ENCODE data around the gene KLHDC7B.
"Not testable (repeated sequence)": the region's sequence is repeated elsewhere in the genome, so short reads cannot be mapped to it uniquely, and the experiment has no call there.

The KLHDC7B gene

GRCh38 chr22:50529897-50530579 is 15.7 kb upstream of the KLHDC7B start, which contains the start of gene TYMP:
TSS of gene TYMP (minus strand) at chr22:50530012. CDS start at chr22:50529709, 303 bp downstream.
- DNase-seq = peak; percentile 71

- no peak for DNase-seq
Measured at GRCh38 chr22:50530580-50530876, 15.2 kb upstream of the KLHDC7B start.

DNA sequence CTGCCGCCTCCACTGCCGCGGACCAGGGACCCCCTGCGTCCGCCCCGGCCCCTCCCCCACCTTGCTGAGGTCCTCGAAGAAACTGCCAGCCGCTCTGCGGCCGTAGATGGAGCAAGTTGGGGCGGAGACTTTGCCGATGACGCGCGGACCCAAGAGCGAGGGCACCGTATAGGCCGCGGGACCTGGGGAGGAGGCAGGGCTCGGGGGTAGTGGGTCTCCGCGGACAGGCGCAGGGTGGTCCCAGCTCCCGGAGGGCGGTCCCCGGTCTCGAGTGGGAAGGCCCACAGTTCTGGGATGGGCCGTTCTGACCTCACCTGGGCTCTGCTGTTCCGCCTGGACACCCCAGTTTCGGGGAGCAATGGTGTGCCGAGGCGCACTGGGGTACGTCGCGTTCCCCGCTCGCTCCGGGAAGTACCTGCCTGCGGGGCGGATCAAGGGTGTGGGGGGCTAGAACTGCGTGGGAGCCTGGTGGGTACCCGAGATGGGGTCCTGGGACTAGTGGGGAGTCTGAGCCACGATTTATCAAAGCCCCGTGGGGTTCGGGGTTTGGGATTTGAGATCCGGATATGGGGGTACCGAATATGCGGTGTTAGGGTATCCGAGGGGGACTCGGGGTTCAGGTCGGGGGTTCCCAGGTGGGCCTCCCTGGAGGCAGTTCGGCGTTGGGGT is 14.7 kb upstream of the KLHDC7B start:
- DNase-seq = peak; percentile 85

GRCh38 chr22:50531546-50531961 is 14.1 kb upstream of the KLHDC7B start:
- DNase-seq = peak; percentile 69

DNA sequence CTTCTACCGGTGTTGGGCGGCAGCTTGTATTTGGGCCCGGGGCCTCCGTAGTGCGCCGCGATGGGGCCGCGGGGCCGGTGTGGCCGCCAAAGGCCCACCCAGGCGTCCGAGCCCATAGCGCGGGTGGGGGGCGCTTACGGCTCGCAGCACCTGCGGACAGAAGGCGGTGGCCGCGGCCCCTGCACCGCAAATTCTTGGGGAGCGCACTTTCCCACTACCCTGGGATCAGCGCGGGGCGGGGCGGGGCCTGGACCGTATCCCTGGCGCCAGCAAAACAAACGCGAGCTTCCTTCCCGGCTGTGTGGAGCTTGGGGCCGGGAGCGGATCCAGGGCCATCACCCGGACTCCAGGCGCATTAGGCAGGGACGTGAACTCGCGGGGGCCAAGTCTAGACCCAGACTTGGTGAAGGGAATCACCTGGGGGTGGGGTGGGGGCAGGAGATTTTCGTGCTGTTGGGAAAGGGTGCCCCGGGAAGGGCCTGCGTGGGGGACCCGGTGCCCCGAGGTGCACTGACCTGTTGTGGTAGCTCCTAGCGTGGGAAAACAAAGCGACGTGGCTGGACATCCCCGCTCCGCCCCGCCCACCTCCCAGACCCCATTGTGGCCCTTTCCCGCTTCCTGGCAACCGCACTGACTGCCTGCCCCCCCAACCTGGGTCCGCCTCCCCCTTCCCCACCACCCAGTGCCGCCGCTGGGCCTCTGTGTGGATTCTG is 13.6 kb upstream of the KLHDC7B start:
- no peak for DNase-seq

DNA sequence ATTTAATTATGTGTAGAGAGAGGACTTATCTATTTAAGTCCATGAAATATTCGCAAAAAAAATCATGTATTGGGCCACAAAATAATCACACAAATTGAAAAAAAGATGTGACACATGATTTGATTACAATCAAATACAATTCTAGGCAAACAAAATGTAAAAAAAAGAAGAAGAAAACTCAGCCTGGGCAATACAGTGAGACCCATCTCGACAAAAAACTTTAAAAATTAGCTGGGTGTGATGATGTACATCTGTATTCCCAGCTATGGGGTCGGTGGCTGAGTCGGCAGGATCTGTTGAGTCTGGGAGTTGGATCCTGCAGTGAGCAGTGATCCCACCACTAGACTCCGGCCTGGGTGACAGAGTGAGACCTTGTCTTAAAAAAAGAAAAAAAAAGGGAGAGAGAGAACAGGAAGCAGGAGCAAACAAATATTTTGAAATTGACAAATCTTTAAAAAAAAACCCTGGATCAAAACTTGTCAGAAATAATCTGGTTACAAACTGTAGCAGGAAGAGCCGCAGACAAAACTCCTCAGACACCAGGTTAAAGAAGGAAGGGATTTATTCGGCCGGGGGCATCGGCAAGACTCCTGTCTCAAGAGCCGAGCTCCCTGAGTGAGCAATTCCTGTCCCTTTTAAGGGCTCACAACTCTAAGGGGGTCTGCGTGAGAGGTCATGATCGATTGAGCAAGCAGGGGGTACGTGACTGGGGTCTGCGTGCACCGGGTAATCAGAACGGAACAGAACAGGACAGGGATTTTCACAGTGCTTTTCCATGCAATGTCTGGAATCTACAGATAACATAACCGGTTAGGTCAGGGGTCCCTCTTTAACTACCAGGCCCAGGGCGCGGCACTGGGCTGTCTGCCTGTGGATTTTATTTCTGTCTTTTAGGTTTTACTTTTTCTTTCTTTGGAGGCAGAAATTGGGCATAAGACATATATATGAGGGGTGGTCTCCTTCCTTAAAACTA is 12.6 kb upstream of the KLHDC7B start:
- no peak for DNase-seq

- DNase-seq = not testable (repeated sequence)
Measured at GRCh38 chr22:50533856-50534711, 11.6 kb upstream of the KLHDC7B start.

DNA sequence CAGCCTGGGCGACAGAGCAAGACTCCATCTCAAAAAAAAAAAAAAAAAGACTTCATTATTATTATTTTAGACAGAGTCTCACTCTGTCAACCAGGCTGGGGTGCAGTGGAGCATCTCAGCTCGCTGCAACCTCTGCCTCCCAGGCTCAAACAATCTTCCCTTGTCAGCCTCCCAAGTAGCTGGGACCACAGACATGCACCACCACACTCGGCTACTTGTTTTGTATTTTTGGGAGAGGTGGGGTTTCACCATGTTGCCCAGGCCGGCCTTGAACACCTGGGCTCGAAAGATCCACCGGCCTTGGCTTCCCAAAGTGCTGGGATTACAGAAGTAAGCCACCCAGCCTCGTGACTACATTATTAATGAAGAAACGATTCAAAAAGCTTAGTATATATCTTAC is 10.6 kb upstream of the KLHDC7B start:
- DNase-seq = no peak

- no peak for DNase-seq
Measured at GRCh38 chr22:50536226-50536625, 9.5 kb upstream of the KLHDC7B start.

DNA sequence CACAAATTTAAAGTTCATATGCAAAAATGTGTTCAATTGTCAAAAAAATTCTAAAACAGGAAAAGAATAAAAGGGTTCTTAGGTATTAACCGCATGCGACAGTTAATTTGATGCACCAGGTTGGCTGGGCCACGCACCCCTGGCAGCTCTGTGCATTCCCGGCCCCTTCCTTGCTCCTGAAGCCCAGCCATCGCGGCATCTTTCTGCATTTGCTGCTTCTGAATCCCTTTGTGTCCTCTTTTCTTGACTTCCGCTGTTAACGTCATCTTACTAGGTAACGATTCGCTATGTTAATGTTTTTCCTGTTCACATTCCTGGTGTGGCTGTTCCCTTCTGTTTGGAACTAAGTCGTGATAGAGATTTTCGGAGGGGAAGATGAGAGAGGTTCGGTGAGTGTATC is 7.9 kb upstream of the KLHDC7B start:
- DNase-seq = no peak

- no peak for DNase-seq
Measured at GRCh38 chr22:50540381-50540780, 5.3 kb upstream of the KLHDC7B start.

DNA sequence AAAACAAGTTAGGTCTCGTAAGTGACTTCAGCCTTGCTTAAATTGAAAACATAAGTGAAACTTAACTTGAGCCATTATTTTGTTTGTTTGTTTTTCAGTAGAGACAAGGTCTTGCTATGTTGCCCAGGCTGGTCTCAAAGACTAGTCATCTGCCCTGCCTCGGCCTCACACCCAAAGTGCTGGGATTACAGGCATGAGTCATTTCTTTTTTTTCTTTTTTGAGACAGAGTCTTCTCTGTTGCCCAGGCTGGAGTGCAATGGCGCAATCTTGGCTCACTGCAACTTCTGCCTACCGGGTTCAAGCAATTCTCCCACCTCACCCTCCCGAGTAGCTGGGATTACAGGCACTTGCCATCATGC is 4.1 kb upstream of the KLHDC7B start:
- DNase-seq = peak; percentile 16

DNA sequence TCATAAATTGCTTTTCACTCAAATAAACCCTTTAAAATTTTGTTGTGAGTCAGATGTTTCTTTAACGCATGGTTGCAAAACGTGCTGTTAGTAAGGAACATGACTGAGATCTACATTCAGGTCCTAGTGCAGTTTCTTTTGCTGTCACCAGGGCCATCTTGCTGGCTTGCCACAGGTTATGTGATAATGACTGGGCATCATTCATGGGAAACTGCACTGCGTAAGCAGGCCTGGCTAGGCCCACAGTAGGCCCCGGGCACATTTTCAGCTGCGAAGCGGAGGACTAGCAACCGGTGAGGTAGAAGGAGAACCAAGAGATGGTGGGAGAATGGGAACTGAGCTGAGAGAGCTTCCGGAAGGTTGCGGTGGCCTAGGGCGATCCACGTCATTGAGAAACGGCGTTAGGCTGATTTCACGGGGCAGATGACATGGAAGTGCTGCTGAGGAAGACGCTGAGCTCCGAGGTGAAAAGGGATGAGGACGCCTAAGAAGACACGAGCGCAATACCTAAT is 3.2 kb upstream of the KLHDC7B start:
- DNase-seq = peak; percentile 16

- DNase-seq = peak; percentile 77
Measured at GRCh38 chr22:50544078-50544745, 1.5 kb upstream of the KLHDC7B start.

DNA sequence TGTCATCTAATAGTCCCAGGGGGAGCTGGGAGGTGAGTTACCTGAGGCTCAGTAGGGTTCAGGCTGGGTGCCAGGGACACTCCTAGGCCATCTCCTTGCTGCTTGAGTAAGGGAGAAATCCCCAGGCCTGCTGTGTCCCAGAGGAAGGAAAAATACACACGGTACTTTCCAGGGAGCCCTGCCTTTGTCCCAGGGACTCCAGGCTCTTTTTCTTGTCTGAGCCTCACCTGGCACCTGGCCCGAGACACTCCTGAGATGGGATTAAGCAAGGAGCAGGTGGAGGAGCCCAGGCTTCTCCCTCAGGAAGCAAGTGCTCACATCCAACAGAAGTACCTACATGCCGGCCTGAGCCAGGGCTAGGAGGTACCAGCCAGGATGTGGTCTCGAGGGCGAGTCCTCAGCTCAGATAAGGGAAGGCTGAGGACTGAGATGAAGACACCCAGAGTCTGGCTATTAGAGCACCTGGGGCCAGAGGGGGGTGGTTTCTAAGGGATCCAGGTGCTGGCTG is 899 bp upstream of the KLHDC7B start:
- no peak for DNase-seq

- DNase-seq = no peak
Measured at GRCh38 chr22:50546326-50547262, 895 bp downstream of the KLHDC7B start.

- no peak for DNase-seq
Measured at GRCh38 chr22:50547263-50547985, 1.7 kb downstream of the KLHDC7B start.

DNA sequence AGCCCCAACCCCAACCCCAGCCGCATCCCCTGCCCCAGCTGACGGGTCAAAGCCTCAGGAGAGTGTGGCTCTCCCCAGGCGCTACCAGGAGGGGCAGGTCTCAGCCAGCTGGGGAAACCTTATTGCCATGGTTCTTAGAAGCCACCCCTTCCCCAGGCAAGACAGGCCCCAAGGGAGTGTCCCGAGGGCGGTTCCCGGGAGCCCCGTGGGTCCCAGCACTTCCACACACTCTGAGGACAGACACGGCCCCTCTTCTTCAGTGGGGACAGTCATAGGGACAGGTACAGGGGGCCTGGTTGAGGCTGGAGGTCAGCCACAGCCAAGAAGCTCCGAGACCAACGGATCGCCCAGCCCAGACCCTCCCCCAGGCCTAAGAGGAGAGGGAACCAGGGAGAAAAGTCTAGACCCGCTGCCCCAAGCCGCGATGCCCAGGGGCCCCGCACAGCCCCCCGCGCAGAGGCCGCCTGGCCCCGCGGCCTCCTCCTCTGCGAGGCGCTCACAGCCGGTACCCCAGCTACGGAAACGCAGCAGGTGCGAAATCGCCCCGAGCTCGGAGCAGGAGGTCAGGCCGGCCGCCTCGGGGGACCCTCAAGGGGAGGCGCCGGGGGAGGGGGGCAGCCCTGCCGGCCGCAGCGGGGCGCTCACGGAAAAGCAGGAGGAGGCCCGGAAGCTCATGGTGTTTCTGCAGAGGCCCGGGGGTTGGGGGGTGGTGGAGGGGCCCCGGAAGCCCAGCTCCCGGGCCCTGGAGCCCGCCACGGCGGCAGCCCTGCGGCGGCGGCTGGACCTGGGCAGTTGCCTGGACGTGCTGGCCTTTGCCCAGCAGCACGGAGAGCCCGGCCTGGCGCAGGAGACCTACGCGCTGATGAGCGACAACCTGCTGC is 2.6 kb downstream of the KLHDC7B start:
- peak; percentile 50 for DNase-seq
